A549 (cell line): ENCODE data around the gene CDHR4. TPM values are rescaled to one million over a fixed set of nuclear protein-coding genes. Genes with fewer than 3 reads are reported as not detected.

Experiments
- ATAC-seq, 2 experiments: fragments of 200-7000 bp in 1 of 2; fragments of >200 bp in 1 of 2; cut with Nextera tagmentation in 1 of 2; cut with Tn5 transposase in 1 of 2; 3 replicates each; pipeline versions ENCODE4 v1.8.0 to v1.9.1; 2018 to 2020; ENCODE audit warnings: mild to moderate bottlenecking in 1 of 2, moderate library complexity in 1 of 2
- CTCF ChIA-PET: fragments of 300-600 bp; sonication (Branson Sonifier 250); formaldehyde crosslinking; extraction: SDS; loops from one replicate; lab custom pipeline; 2021; ENCODE audit warnings: antibody characterized with exemption, inconsistent platforms; lab: Yijun Ruan, JAX
- POLR2A ChIA-PET: fragments of 350-600 bp; formaldehyde crosslinking; extraction: SDS; loops from one replicate; lab custom pipeline; 2021; ENCODE audit warnings: antibody characterized with exemption, inconsistent platforms; lab: Yijun Ruan, JAX
- DNase-seq, 2 experiments: peaks; one replicate each; pipeline versions ENCODE4 v3.0.0 to v3.0.0-alpha.2; 2011 to 2016; ENCODE audit warnings: low read depth in 1 of 2, low spot score in 1 of 2
- FAIRE-seq: peaks from 2 replicates; lab custom pipeline; 2011; peaks lifted over from hg19 to GRCh38; lab: Jason Lieb, UNC
- H3K27ac ChIP-seq, 2 experiments: fragments of >200 bp; sonication (Bioruptor Twin); formaldehyde crosslinking; 3 replicates each; pipeline ENCODE4 v1.5.1; 2016 to 2017
- H3K4me1 ChIP-seq: fragments of >200 bp; sonication (Bioruptor Twin); formaldehyde crosslinking; 3 replicates; pipeline ENCODE4 v1.6.1; 2016
- H3K4me2 ChIP-seq: fragments of >200 bp; sonication (Bioruptor Twin); formaldehyde crosslinking; 3 replicates; pipeline ENCODE4 v1.6.1; 2016
- H3K4me3 ChIP-seq: fragments of >200 bp; sonication (Bioruptor Twin); formaldehyde crosslinking; 3 replicates; pipeline ENCODE4 v1.5.1; 2016
- H3K9me3 ChIP-seq: fragments of >200 bp; sonication (Bioruptor Twin); formaldehyde crosslinking; 3 replicates; pipeline ENCODE4 v1.6.1; 2016
- HEYL ChIP-seq: fragments of 250-450 bp; sonication (Bioruptor Pico); IDR thresholded peaks from 2 replicates; pipeline ENCODE4 v1.8.0; 2021; ENCODE audit warnings: mild to moderate bottlenecking, moderate library complexity
- HOXB13 ChIP-seq: fragments of 250-450 bp; sonication (Bioruptor Pico); IDR thresholded peaks from 2 replicates; pipeline ENCODE4 v1.5.0; 2020; ENCODE audit warnings: low read depth, mild to moderate bottlenecking, moderate library complexity
- KDM5A ChIP-seq: fragments of 200-600 bp; sonication (generic); IDR thresholded peaks from 2 replicates; pipeline ENCODE4 v1.6.1; 2016; ENCODE audit warnings: antibody characterized with exemption, mild to moderate bottlenecking
- MAFK ChIP-seq: fragments of 450-650 bp; IDR thresholded peaks from 2 replicates; pipeline ENCODE4 v1.6.1; 2014; ENCODE audit not compliant: partially characterized antibody
- MAZ ChIP-seq: fragments of 150-350 bp; IDR thresholded peaks from 2 replicates; pipeline ENCODE4 v1.6.1; 2014; ENCODE audit warnings: antibody characterized with exemption, low read depth, low read length, borderline replicate concordance
- NFE2L2 ChIP-seq: fragments of 150-350 bp; conservative IDR thresholded peaks from 2 replicates; pipeline ENCODE4 v1.6.1; 2014; ENCODE audit warnings: low read length
- NPAS2 ChIP-seq: fragments of 250-450 bp; sonication (Bioruptor Pico); IDR thresholded peaks from 2 replicates; pipeline ENCODE4 v1.8.0; 2022; ENCODE audit warnings: mild to moderate bottlenecking, moderate library complexity, borderline replicate concordance
- RAD21 ChIP-seq, 2 experiments: fragments of >200 bp in 1 of 2; sonication (Bioruptor Twin) in 1 of 2; formaldehyde crosslinking in 1 of 2; IDR thresholded peaks in 1 of 2; conservative IDR thresholded peaks in 1 of 2; 2 replicates in 1 of 2; 3 replicates in 1 of 2; pipeline ENCODE4 v1.6.1; 2012 to 2018; ENCODE audit warnings: inconsistent platforms in 1 of 2
- RARB ChIP-seq: fragments of 250-450 bp; sonication (Bioruptor Pico); IDR thresholded peaks from 2 replicates; pipeline ENCODE4 v1.8.0; 2021; ENCODE audit warnings: mild to moderate bottlenecking, moderate library complexity
- RFX5 ChIP-seq: fragments of 450-650 bp; IDR thresholded peaks from 2 replicates; pipeline ENCODE4 v1.7.1; 2014; ENCODE audit warnings: antibody characterized with exemption, mild to moderate bottlenecking, moderate library complexity
- RNF2 ChIP-seq: fragments of 200-600 bp; sonication (generic); IDR thresholded peaks from 2 replicates; pipeline ENCODE4 v1.6.1; 2016; ENCODE audit warnings: low read depth, mild to moderate bottlenecking, antibody characterized with exemption, moderate library complexity, borderline replicate concordance
- SMC3 ChIP-seq: fragments of >200 bp; sonication (Bioruptor Twin); formaldehyde crosslinking; IDR thresholded peaks from 3 replicates; pipeline ENCODE4 v1.6.1; 2018; ENCODE audit warnings: inconsistent platforms
- SREBF2 ChIP-seq: fragments of 450-650 bp; IDR thresholded peaks from 2 replicates; pipeline ENCODE4 v1.6.1; 2014; ENCODE audit warnings: mild to moderate bottlenecking, moderate library complexity
- TFCP2L1 ChIP-seq: fragments of 250-450 bp; sonication (Bioruptor Pico); IDR thresholded peaks from 2 replicates; pipeline ENCODE4 v1.5.0; 2021; ENCODE audit warnings: mild to moderate bottlenecking
- TP53 ChIP-seq: fragments of 250-450 bp; sonication (Bioruptor Pico); IDR thresholded peaks from 2 replicates; pipeline ENCODE4 v1.5.0; 2021; ENCODE audit warnings: mild to moderate bottlenecking, moderate library complexity
- ZNF302 ChIP-seq: fragments of 250-450 bp; sonication (Bioruptor Pico); IDR thresholded peaks from 2 replicates; pipeline ENCODE4 v1.9.0; 2021; ENCODE audit warnings: inconsistent platforms, mild to moderate bottlenecking, moderate library complexity
- ZSCAN20 ChIP-seq: fragments of 250-450 bp; sonication (Bioruptor Pico); IDR thresholded peaks from 2 replicates; pipeline ENCODE4 v1.8.0; 2022; ENCODE audit warnings: mild to moderate bottlenecking, moderate library complexity
- WGBS: methylation state at CpG from one replicate; pipeline ENCODE4 v1.1.6; 2017; ENCODE audit errors: missing lambda C conversion rate; 5-methylcytosine and 5-hydroxymethylcytosine counted together
- polyA plus RNA-seq, 4 experiments: library from polyadenylated mRNA; depleted of rRNA in 3 of 4; stranded (reverse); fragments of >200 nt; fragmentation: RNase III in 1 of 4; extraction: RNeasy Plus Mini Kit Qiagen cat#74134 plus additional on column Dnase treatment in 1 of 4; gene quantifications; 2 replicates in 3 of 4; 3 replicates in 1 of 4; pipeline ENCODE4 v1.2.3, GENCODE V29; 2011 to 2017
- TF ChIP-seq, protein P1 (sequence below): IDR thresholded peaks from 2 replicates; pipeline ENCODE4 v1.6.1; 2012
- TF ChIP-seq, protein P2 (sequence below): fragments of 150-350 bp; IDR thresholded peaks from 2 replicates; pipeline ENCODE4 v1.6.1; 2014; ENCODE audit warnings: low read depth, mild to moderate bottlenecking, low read length
- TF ChIP-seq, protein P3 (sequence below): IDR thresholded peaks from 2 replicates; pipeline ENCODE4 v1.6.1; 2012
- TF ChIP-seq, protein P4 (sequence below): fragments of >200 bp; sonication (Bioruptor Twin); formaldehyde crosslinking; IDR thresholded peaks from 3 replicates; pipeline ENCODE4 v1.5.1; 2016
- TF ChIP-seq, protein P5 (sequence below): fragments of >200 bp; sonication (Bioruptor Twin); formaldehyde crosslinking; IDR thresholded peaks from 3 replicates; pipeline ENCODE4 v1.6.1; 2016
- TF ChIP-seq, protein P6 (sequence below): IDR thresholded peaks from 2 replicates; pipeline ENCODE4 v1.6.1; 2012; ENCODE audit warnings: low read depth, borderline replicate concordance

Gene CDHR4
- polyA plus RNA-seq, 2 of the 4 experiments (the other 2 are of a cell fraction): 0.54 to 0.66 TPM

DNA sequence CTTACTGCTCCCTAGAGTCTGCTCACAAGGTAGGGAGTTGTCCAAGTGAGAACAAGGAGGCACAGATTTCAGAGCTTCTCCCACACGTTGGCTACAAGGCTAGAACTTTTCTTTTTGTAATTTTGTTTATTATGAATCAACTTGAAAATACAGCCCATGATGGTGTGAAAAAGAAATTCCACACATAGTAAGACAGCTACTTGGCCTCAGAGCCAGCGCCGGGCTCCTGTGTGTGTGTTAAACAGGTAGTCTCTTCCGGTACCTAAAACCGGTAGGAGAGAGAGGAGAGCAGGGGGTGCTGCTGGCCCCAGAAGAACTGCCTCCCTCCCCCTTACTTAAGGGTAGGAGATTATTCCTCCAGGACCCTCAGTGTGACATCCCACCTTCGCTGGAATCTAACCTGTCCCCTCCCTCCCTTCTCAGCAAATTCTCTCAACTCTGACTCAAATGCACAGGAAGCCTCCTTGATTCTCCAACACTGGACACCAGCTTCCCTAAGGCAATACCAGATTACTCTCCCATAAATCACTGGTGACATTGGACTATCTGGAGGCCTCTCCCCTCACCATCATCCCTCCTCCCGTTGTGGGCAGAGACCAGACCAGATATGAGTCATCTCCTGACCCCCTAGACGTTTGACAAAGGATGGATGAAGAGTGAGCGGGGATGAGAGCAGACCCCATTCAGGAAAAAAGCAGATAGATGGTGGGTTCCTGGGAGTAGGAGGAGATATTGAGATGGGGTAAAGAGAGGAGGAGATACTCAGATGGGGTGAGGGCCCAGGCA, 8.9 kb downstream of the CDHR4 start:
- FAIRE-seq (no peak), ATAC-seq (no peak), DNase-seq (no peak)
- H3K4me2 ChIP-seq: no peak overlapping the region
- ChIA-PET POLR2A (no interaction called here), CTCF (interaction anchor here (1.2 to 1.5 kb wide), 2 partner anchors 12 to 48 kb away, joined by 3 to 6 read pairs; partner anchors contain the start of gene INKA1)
- 58% methylated on average over 9 of the region's 9 CpGs for WGBS
- H3K4me3 ChIP-seq: no peak overlapping the region
- H3K9me3 ChIP-seq: no peaks in the 10 kb centered on the region
- TF ChIP-seq RARB: no peak
- TF ChIP-seq MAFK: no peak
- no peak for TF ChIP-seq NFE2L2
- no peak for TF ChIP-seq TP53 (CRISPR knock-in tag)
- TF ChIP-seq, protein P1, sequence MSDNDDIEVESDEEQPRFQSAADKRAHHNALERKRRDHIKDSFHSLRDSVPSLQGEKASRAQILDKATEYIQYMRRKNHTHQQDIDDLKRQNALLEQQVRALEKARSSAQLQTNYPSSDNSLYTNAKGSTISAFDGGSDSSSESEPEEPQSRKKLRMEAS: no peak
- TF ChIP-seq MAZ: no peak
- TF ChIP-seq, protein P2, sequence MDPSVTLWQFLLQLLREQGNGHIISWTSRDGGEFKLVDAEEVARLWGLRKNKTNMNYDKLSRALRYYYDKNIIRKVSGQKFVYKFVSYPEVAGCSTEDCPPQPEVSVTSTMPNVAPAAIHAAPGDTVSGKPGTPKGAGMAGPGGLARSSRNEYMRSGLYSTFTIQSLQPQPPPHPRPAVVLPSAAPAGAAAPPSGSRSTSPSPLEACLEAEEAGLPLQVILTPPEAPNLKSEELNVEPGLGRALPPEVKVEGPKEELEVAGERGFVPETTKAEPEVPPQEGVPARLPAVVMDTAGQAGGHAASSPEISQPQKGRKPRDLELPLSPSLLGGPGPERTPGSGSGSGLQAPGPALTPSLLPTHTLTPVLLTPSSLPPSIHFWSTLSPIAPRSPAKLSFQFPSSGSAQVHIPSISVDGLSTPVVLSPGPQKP: no peak
- TF ChIP-seq SMC3: no peak
- TF ChIP-seq, protein P3, sequence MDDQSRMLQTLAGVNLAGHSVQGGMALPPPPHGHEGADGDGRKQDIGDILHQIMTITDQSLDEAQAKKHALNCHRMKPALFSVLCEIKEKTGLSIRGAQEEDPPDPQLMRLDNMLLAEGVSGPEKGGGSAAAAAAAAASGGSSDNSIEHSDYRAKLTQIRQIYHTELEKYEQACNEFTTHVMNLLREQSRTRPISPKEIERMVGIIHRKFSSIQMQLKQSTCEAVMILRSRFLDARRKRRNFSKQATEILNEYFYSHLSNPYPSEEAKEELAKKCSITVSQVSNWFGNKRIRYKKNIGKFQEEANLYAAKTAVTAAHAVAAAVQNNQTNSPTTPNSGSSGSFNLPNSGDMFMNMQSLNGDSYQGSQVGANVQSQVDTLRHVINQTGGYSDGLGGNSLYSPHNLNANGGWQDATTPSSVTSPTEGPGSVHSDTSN: no peak
- no peak for TF ChIP-seq ZSCAN20
- TF ChIP-seq TFCP2L1 (CRISPR knock-in tag): no peak
- no peak for TF ChIP-seq NPAS2 (CRISPR knock-in tag)
- TF ChIP-seq, protein P4, sequence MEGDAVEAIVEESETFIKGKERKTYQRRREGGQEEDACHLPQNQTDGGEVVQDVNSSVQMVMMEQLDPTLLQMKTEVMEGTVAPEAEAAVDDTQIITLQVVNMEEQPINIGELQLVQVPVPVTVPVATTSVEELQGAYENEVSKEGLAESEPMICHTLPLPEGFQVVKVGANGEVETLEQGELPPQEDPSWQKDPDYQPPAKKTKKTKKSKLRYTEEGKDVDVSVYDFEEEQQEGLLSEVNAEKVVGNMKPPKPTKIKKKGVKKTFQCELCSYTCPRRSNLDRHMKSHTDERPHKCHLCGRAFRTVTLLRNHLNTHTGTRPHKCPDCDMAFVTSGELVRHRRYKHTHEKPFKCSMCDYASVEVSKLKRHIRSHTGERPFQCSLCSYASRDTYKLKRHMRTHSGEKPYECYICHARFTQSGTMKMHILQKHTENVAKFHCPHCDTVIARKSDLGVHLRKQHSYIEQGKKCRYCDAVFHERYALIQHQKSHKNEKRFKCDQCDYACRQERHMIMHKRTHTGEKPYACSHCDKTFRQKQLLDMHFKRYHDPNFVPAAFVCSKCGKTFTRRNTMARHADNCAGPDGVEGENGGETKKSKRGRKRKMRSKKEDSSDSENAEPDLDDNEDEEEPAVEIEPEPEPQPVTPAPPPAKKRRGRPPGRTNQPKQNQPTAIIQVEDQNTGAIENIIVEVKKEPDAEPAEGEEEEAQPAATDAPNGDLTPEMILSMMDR: no peak
- no peak for TF ChIP-seq RAD21 (conservative IDR thresholded peaks at IDR 0.05 in 1 of 2, IDR thresholded peaks at IDR 0.05 in 1 of 2)
- no peak for TF ChIP-seq RNF2
- TF ChIP-seq, protein P5, sequence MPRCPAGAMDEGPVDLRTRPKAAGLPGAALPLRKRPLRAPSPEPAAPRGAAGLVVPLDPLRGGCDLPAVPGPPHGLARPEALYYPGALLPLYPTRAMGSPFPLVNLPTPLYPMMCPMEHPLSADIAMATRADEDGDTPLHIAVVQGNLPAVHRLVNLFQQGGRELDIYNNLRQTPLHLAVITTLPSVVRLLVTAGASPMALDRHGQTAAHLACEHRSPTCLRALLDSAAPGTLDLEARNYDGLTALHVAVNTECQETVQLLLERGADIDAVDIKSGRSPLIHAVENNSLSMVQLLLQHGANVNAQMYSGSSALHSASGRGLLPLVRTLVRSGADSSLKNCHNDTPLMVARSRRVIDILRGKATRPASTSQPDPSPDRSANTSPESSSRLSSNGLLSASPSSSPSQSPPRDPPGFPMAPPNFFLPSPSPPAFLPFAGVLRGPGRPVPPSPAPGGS: no peak
- no peak for TF ChIP-seq SREBF2
- H3K4me1 ChIP-seq: peaks cover 5% of the 10 kb centered on the region
- no peak overlapping the region for H3K27ac ChIP-seq

- no peak for ATAC-seq
- TF ChIP-seq HEYL (CRISPR knock-in tag): no peak
- TF ChIP-seq, protein P6, sequence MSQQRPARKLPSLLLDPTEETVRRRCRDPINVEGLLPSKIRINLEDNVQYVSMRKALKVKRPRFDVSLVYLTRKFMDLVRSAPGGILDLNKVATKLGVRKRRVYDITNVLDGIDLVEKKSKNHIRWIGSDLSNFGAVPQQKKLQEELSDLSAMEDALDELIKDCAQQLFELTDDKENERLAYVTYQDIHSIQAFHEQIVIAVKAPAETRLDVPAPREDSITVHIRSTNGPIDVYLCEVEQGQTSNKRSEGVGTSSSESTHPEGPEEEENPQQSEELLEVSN: no peak
- TF ChIP-seq HOXB13: no peak
- no peak for TF ChIP-seq KDM5A
- no peak for TF ChIP-seq ZNF302
- TF ChIP-seq RFX5: no peak
- no peak overlapping the region for H3K4me2 ChIP-seq
- ChIA-PET CTCF (interaction anchor here (0.7 to 2.0 kb wide), 3 partner anchors 11 to 51 kb away, joined by 3 to 11 read pairs (median 5); partner anchors contain the start of genes CDHR4 and INKA1), POLR2A (no interaction called here)
- FAIRE-seq: no peak
- no peak overlapping the region for H3K4me3 ChIP-seq
- H3K9me3 ChIP-seq: no peaks in the 10 kb centered on the region
- no peak for DNase-seq
- H3K27ac ChIP-seq: no peak overlapping the region
- H3K4me1 ChIP-seq: peaks cover 11% of the 10 kb centered on the region
- 96% methylated on average over 2 of the region's 2 CpGs for WGBS
Measured at GRCh38 chr3:49788056-49788455, 11.6 kb downstream of the CDHR4 start.
